AG09319 (cell line): ENCODE results near the gene CD163L1.
"Not testable (repeated sequence)": the region's sequence is repeated elsewhere in the genome, so short reads cannot be mapped to it uniquely, and the experiment has no call there.

Source experiments
- DNase-seq: peaks from one replicate; pipeline ENCODE4 v3.0.0-alpha.2; 2010; ENCODE audit warnings: low read depth; ENCODE audit errors: extremely low read depth
- CTCF ChIP-seq: IDR thresholded peaks from 2 replicates; pipeline ENCODE4 v1.5.1; 2011; ENCODE audit warnings: low read depth, mild to moderate bottlenecking, inconsistent platforms, low read length, moderate library complexity

Gene CD163L1

GRCh38 chr12:7439579-7440505 is 4.1 kb downstream of the CD163L1 start:
- no peak for TF ChIP-seq CTCF
- DNase-seq = peak; percentile 4

GRCh38 chr12:7438291-7438995 is 5.5 kb downstream of the CD163L1 start:
- DNase-seq = not testable (repeated sequence)

GRCh38 chr12:7437494-7437893 is 6.5 kb downstream of the CD163L1 start:
- not testable (repeated sequence) for DNase-seq

GRCh38 chr12:7434670-7435069 is 9.3 kb downstream of the CD163L1 start:
- no peak for DNase-seq
- TF ChIP-seq CTCF = no peak

GRCh38 chr12:7433276-7433822 is 10.6 kb downstream of the CD163L1 start:
- no peak for TF ChIP-seq CTCF
- DNase-seq = no peak

GRCh38 chr12:7431993-7432685 is 11.8 kb downstream of the CD163L1 start:
- no peak for TF ChIP-seq CTCF
- no peak for DNase-seq

- no peak for DNase-seq
- TF ChIP-seq CTCF = no peak
Observed at GRCh38 chr12:7411343-7411742, 32.6 kb downstream of the CD163L1 start.

- no peak for DNase-seq
- no peak for TF ChIP-seq CTCF
Observed at GRCh38 chr12:7404275-7404674, 39.7 kb downstream of the CD163L1 start.
